Epidermal melanocyte (primary cell): ENCODE measurements around the gene ACER2.

Source experiments
- DNase-seq: peaks from one replicate; pipeline ENCODE4 v3.0.0; 2011; ENCODE audit warnings: low spot score; ENCODE audit not compliant: insufficient read length

ACER2 gene

DNA sequence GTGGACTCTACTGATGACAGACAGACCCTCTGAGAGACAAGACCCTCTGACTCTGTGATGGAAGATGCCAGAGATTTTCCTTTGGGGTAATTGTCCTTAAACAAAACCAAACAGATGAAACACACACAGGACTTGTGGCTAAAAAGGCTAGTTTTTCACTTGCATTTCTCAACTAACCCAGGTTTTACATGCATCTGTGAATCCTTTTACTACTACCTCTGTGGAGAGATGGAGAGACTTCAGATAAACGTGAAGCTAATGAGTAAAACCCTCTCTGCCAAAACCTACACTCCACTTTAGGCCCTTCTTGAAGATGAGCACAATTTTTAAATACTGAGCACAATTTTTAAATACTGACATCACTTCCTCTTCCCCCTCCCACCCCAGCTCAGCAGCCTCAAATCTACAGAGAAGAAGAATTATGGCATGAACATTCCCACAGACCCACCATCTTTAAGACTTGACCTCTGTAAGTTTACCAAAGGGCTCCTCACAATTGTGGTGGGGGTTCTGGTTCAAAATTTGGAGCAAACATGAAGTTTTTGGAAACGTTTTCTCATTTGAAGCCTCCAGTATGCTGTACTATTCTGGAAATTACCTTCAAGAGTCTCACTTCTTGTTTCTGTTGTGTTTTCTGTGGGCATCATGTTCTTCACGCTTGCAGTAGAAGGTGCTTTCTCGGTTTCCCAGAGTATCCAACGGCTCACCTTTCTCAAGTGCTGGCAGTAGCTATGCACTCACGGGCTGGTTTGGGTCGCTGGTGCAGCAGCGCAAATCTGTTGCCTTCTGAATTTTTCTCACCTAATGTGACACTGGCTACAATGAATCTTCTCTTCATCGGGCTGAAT, 42.7 kb downstream of the ACER2 start:
- DNase-seq: no peak

DNA sequence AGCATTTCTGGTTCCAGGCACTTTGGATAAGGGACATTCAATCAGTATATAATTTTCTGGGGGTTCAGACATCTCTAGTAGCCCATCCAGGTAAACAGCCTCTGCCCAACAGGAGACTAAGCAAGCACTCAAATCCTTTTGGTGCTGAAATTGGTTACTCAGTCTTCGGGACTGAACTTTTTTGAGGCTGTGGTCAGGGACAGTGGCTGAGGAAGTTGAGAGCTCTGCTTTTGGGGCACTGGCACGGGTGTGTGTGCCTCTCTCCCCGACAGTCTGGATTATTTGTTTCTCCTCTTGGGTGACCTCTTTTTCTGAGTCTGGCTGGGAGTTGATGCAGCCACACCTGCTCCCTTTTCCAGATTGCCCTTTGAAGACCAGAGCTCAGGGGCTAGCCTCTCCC, 47.6 kb downstream of the ACER2 start:
- no peak for DNase-seq

DNA sequence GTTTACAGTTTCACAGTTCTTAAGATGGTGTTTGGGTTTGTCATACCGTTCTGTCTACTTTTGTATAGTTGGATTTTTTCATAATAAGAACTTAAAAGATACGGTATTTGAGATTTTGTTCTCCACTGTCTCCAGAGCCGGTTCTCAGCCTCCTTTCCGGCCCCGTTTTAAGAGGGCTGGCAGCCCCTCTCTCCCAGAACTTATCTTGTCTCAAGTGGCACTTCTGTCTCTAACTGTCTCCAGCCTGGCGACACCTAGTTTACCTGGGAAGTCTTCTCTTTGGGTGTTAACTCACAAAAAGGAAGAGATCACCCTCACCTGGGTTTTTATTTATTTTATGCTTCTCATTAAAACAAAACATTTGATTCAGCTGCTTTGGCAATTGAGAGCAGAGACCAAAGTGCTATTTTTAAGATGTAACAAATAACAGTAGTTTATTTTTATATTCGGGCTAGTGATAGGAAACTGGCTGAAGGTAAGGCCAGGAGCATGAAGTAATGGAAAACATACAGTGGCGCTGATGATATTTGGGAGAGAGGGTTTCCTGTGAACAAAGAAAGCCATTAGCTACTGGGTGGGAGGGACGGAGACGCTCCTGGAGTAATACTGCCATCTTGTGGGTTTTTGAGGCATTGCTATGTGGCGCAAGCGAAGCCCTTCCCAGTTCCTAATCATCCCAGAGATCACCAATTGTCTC, 48.3 kb downstream of the ACER2 start:
- DNase-seq: peak; percentile 96

DNA sequence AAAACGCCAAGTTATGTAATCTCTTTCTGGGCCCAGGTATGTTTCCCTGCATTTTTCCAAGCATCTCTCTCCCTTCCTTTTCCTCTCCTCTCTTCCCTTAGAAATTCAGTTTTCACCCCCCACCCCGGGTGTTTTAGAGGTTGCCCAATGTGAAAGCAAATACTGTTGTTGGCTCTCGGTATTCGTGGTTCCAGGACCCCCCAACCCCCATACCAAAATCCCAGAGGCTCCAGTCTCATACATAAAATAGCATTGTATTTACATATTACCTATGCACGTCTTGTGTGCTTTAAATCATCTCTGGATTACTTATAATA, 48.8 kb downstream of the ACER2 start:
- DNase-seq: no peak

DNA sequence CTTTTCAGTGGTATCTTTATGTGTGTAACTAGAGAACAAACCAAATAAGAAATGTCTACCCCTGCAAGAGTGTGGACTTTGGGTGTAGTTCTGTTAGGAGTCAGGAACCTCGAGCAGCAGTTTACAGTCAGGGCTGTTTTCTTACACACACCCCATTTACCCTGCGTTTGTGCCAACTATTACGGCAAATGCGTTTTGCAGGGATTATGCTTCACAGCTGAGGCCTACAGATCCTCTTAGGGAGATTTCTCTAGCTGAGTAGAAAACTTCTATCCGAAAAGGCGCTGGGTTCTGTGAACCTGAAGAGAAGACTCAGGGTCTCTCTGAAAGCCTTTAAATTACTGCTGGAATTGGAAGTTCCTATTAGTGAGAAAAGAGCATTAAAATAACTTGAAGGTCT, 51.4 kb downstream of the ACER2 start:
- DNase-seq: no peak

DNA sequence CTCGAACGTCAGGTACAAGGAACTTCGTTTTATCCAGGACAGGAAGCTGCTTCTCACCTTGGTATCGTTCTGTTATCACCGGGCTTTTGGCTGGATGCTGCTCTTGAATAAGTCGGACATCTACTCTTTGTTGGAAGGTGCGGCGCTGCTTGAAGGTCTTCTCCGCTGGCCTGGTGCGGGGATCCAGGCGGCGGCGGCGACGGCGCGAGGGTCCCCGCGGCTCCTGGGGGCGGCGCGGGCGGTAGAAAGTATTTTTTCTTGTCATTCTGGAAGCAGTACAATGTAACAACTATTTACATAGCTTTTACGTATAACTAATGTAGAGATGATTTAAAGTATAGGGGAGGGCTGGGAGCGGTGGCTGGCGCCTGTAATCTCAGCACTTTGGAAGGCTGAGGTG, 52.3 kb downstream of the ACER2 start:
- no peak for DNase-seq

DNA sequence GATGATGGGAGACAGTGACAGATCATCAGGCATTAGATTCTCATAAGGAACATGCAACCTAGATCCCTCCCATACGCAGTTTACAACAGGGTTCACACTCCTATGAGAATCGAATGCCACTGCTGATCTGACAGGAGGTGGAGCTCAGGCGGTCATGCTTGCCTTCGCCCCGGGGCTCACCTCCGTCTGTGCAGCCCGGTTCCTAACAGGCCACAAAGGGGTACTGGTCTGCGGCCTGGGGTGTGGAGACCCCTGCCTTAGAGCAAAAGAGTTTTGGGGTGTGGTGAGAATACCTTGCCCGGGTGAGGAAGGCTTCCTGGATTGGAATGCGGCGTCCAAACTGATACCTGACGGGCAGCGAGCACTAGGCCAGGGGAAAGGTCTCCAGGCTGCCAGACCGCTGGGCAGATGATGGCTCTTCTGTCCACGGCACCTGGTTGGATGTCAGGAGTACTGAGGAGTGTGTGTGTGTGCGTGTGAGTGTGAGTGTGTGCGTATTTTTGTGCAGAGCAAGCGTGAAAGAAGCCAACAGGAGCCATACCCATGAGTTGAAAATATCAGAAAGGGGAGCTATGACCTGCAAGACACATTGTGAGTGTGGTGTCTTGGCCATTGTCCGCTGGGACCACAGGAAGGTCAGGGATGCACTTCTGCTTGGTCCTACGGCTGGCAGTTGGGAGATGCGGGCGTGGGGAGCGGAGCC, 55.4 kb downstream of the ACER2 start:
- no peak for DNase-seq

DNA sequence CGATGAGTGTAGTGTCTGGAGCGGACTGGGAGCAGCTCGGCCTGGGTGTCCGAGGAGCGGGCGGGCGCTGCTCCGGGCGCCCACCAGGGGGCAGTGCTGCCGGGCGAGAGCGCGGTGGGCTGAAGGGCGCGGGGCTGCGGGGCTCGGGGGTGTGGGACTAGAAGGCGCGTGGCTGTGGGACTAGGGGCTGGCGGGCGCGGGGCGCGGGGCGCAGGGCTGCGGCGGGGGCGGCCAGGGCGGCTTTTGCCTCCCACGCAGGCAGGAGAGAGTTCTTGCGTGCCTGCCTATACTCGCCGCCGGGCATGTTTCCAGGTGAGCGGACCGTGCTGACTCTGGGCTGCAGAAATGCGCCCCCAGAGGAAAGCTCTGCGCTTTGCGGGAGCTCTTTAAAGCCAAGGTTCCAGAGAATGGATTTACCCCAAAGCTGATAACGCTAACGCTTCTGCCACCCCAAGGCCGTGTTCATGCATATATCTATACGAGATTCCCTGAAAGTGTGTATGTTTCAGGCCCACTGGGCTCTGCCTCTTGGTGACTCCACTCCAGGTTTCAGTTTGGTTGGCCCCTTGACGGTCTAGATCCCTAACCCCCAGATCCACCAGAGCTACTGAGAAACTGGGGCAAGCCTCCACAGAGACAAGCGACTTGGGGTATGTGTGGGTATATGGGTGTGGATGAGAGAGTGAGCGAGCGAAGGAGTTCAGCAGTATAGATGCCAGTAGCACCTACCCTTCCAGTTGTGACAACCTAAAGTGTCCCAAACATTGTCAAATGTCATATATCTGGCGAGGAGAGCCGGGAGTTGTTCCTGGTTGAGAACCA, 56.2 kb downstream of the ACER2 start:
- DNase-seq: peak; percentile 84

DNA sequence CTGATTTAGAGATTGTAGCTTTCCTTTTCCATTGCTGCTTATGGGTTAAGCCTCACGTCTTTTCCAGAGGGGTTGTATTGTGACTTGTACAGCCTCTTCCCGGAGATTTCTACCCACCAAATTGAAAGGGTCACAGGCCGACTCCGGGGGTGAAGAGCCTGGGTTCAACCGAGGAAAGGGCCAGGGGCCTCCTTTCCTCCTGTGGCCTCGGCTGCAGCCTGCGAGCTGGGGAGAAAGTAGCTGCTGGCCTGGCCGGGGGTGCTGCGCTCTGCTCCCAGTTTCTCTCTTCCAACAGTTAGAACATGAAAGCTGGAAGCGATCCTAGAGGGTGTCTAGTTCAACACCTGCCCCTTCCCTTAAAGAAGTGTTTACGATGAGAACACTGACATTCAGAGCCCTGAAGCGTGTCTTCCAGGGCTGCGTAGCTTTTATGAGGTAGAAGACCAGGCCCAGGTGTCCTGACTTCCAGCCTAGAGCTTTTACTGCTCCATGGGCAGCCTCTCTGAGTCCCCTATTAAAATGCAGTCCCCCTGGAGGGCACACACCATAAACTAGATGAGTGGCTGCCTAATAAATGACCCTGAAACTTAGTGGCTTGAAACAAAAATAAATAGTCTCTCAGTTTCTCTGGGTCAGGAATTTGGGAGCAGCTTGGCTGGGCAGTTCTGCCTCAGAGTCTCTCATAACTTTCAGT, 56.9 kb downstream of the ACER2 start:
- no peak for DNase-seq

DNA sequence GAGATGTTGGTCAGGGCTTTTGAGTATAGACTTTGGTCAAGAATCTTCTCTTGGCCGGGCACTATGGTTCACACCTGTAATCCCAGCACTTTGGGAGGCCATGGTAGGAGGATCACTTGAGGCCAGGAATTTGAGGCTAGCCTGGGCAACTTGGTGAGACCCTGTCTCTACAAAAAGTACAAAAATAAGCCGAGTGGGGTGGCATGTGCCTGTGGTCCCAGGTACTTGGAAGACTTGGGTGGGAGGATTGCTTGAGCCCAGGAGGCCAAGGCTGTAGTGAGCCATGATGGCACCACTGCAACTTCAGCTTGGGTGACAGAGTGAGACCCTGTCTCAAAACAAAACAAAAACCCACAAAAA, 57.5 kb downstream of the ACER2 start:
- DNase-seq: no peak

DNA sequence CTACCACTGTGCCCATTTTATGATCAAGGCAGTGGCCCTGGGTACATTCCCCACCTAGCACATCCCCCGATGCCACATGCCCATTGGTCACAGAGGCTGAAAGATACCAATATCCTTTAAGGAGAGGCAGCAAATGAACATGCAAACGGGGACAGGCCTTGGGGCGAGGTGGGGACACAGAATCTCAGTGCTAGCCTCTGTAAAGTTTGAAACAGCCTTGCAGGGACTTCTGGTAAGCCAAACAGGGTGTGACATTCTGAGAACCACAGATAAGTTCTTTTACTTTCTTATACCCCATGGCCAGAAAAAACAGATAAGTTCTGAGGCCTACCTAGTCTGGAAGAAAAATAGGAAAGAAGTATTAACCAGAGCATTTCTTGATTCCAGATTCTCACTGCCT, 60.5 kb downstream of the ACER2 start:
- DNase-seq: no peak

DNA sequence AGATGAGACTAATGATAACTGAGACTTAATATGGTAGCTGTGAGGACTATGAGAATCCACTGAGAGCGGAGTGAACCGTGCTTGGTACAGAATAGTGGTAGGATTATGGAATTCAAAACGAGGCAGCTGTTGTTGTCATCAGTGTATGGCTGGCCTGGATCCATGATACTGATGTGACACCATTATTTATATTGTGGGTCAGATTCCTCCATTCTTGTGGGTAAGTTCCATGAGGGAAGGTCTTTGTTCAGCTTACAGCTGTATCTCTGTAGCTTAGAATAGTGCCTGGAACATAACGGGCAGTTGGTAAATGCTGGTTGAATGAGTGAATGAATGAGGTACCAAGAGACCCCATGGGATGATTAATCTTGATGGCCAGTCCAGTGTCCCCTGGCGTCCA, 61.8 kb downstream of the ACER2 start:
- DNase-seq: no peak

DNA sequence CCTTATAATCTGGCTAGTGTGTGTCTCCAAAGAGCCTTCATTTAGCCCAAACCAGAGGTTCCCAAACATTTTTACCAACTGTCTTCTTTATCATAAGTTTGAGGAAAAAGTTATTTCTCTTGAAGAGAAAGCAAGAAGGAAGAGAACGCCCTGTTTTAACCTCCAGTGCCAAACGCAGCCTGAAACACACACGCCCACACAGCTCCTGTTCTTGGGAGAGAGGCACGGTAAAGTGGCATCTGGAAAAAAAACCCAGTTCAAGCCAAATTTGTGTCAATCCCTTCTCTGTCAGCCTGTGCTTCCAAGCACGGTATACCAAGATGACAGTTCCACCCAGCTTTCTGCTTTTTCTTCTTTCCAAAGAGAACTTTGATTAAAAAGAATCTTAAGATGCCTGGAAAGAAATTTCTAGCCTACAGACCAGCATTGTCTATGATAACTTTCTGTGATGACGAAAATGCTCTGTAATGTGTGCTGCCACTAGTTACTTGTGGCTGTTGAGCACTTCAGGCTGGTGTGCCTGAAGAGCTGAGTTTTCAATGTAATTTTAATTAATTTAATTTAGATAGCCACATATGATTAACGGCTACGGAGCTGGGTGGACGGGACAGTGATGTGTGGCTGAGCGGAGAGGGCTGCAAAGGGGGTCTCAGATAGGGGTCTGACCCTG, 62.3 kb downstream of the ACER2 start:
- DNase-seq: no peak

DNA sequence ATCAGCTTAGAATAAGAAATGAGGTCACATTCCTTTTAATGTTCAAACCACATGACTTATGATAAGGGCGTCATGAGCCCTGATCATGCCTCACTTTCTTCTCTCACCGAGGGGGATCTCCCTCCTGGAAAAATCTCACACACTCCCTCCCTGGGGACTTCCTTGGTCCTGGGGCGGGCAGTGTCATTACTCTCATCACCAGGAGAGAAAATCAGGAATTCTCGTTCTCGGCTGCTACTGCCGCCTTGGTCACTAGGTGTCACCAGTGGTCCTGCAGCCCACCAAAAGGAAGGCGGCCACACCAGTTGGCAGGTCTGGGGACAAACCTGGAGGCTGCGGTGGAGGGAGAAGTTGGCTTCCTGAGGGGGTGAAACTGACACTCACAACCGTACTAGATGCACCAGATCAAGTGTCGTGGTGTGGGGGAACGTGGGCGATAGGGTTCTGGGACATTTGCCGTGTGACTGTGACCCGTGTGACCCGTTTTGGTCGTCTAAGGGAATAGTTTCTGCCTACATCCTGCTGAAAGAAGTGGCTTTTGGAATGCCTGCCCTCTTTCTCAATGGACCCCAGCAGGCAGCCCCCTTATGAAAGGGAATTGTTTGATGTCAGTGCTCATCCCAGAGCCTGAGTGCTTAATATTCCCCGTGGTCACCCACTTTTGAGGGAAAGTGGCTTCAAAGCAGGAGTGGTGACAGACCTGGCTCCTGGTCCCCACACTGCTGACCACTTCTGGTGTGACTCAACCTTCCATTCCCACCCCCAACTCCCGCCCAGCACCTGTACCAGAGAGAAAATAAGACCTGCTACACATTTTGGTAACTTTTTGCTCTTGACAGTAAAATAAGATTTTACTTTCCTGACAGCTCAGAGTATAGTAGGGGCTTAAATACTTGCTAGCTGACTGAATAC, 63.2 kb downstream of the ACER2 start:
- peak; percentile 48 for DNase-seq

DNA sequence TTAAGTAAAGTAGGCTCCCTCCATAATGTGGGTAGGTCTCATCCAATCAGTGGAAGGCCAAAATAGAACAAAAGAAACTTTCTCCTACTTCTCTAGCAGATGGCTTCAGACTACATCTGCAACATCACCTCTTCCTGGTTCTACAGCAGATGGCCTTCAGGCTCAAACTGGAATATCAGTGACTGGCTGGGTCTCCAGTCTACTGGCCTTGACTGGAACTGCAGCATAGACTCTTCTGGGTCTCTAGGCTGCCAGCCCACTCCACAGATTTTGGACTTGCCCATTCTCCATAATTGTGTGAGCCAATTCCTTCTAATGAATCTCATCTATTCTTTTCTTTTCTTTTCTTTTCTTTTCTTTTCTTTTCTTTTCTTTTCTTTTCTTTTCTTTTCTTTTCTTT, 64.8 kb downstream of the ACER2 start:
- no peak for DNase-seq

DNA sequence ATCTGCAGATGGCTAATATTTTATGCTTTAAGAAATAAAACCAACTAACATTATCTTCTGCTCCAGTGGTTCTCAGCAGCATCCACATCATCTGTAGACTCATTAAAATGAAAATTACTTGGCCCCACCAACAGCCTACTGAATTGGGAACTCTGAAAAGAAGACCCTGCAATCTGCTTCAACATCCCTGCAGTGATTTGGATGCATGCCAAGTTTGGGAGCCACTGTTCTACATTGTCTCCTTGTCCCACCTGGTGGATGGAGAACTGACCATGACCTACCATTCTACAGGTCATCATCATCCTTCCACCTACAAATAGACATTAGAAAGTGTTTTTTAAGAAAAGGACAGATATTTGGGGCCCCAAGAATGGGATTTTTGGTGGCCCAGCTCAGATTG, 71.1 kb downstream of the ACER2 start:
- DNase-seq: no peak

DNA sequence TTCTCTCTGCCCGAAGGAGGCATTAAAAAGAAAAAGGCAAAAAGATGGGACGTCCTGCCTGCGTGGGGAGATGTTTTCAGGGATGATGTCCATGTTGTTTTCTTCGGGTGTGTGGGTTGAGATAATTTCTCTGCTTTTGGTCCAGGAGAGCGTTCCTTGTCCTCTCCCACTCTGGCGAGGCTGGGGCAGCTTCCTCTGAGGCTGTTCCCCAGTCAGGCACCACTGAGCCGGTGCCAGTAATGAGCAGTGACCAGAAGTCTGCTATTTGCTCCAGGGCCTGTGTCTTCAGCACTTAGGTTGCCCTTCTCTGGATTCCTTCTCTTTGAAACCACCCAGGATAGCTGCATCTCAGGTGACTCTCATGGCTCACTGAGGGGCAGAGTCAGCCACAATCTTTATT, 71.5 kb downstream of the ACER2 start:
- no peak for DNase-seq

DNA sequence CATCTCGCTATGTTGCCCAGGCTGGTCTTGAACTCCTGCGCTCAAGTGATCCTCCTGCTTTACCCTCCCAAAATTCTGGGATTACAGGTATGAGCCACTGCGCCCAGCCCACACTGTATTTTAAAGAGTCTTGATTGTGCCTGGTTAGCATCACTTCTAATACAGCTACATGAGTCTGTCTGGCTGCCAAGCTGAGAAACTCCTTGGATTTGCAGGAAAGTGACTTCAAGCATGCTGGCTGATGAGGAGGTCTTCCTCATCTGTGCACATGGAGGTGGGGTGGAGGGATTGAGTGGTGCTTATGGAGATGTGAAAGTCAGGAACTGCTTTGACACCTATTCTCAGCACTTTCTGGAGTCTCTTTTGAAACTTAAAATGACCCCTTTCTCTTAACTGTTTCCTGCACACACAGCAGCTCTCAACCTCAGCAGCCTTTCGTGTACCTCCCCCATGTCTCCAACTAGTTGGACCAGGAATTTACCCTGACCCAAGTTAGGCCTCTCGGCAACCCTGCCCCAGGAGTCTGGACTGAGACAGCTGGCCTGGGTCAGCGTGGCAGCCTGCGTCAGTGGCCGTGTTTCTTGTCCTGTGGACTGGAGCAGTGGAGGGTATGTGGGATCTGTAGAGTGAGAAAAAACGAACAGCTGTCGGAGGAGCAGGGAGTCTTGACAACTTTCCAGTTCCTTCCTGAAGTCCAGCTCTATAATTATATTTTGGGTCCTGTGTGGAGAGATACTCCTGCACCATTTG, 72.5 kb downstream of the ACER2 start:
- no peak for DNase-seq

DNA sequence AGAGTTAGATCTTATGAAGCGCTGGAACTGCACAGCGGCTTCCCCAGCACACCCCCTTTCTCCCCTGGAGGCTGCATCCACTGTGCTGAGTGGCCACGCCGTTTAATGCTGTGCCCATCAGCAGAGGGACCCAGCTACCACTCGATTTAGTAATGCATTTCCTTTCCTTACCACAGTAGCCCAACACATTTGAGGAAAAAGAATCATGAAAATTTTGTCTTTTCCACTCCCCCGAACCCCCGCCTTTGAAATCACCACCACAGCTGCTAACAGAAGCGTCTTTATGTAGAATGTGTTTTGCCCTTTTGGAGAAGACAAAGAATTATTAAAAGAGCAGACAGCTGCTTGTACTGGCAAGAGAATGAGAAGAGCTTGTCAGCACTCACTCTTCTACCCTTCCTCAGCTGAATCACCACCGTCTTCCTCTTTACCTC, 73.2 kb downstream of the ACER2 start:
- DNase-seq: peak; percentile 61
